GM19467 (cell line): Measurements from ENCODE around the gene GSN.

ENCODE experiments used
- ATAC-seq: cut with Tn5 transposase; IDR thresholded peaks from one replicate; pipeline ENCODE4 v1.9.1; 2021; ENCODE audit warnings: mild to moderate bottlenecking, moderate library complexity; ENCODE audit not compliant: unreplicated experiment

GSN gene

GRCh38 chr9:121368745-121369144 lies 100.8 kb downstream of the GSN start:
- no peak for ATAC-seq

DNA sequence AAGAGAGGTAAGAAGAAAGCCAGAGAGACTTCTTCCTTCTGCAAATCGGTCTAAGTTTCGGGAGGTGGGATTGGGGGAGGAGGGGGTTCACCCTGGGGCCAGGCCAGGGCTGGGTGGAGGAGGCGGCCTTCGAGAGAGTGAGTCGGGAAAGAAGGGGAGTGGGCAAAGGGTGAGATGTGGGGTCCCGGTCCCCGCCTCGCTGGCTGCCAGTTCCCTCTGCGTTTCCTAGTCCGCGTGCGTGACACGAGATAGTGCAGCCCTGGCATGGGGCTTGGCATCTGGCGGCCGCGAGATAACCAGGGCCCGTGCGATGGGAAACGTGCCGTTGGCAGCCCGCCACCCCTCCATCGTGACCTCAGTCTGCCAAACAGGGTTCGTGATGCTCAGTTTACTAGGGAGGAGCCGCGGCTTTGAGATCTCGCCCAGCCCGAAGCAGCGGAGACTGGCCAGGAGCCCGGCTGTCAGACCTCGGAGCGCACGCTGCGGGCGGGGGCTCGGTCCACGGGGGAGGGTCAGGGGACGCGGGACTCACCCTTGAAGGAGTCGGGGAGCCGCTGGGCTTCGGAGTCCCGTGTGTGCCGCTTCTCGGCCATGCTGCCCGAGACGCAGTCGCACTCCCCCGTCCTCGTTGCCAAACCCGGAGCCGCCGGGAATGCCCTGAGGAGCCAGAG lies 101.8 kb downstream of the GSN start, which contains the start of gene STOM:
Gene STOM (minus strand): TSS at position 656 of the 671 bp plus-strand sequence. CDS start 63 bp downstream, at position 593.
- peak; percentile 37 for ATAC-seq

DNA sequence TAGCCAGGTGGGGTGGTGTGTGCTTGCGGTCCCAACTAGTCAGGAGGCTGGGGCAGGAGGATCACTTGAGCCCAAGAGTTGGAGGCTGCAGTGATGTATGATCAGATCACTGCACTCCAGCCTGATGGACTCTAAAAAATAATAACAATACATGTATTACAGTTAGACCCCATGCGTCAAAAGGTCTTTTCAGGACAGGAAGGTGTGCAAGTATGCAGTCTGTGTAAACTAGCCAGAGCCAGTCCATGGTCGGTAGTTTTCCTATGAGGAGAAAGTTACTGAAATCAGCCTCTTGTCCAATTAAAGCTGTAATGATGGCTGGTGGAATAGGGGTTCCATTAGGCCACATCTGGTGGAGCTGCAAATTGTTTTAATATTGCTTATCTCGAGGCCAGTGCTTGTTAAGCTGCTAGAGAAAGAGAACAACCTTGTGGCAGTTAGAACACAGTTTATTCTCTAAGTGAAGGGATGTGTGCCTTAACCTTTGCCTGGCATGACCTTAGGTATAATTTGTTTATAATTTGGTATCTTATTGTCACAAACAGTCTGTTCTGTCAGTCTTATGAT lies 103.6 kb downstream of the GSN start:
- ATAC-seq = no peak

GRCh38 chr9:121372239-121373010 lies 104.5 kb downstream of the GSN start:
- ATAC-seq = no peak

DNA sequence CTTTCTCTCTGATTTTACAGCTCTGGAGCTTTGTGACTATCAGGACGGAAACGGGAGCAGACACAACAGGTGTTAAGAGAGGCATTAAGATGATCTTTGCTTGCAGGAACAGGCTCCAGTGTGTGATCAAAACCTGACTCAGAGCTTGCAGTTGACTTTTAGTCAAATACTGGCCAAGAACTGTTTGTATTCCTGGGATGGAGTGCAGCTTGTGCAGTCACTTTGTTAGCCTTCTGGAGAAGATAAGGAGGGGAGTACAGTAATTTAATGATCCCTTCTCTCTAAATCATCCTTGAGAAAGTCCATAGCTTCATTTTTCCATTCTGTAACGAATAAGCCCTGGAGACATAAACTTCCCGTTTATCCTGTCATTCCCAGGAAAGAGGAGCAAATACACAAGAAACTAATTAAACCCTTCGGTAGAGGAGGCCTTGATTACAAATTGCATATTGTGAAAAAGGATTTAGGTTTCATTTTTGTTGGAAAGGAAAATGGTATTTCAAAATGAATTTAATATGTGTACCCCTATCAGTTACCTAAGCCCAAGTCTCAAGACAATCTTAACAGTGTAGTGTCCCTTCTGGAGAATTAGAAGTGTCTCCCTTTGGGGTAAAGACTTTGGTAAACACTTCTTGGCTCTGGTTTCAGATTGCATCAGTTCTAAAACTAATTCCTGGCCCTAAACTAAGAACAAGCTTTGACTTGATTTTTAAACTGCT lies 105.2 kb downstream of the GSN start:
- no peak for ATAC-seq

GRCh38 chr9:121376214-121376830 lies 108.4 kb downstream of the GSN start:
- ATAC-seq = no peak

DNA sequence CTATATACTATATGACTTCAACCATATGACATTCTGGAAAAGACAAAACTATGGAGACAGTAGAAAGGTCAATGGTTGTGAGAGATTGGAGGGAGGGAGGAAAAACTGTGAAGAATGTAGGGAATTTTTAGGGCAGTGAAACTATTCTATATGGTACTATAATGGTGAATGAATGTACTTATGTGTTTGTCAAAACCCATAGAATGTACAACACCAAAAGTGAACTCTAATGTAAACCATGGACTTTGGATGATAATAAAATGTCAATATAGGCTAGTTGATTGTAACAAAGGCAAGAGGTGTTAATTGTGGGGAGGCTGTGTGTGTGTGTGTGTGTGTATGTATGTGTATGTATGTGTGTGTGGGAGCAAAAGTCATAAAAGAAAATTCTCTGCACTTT lies 112.9 kb downstream of the GSN start:
- no peak for ATAC-seq
